ENCODE results near the gene MED27.
"Not testable (repeated sequence)": the region's sequence is repeated elsewhere in the genome, so short reads cannot be mapped to it uniquely, and the experiment has no call there.

MED27 gene

GRCh38 chr9:131960851-131961495, 118.7 kb downstream of the MED27 start:
- DNase-seq: no peak

GRCh38 chr9:131960311-131960710, 119.4 kb downstream of the MED27 start:
- no peak for DNase-seq

GRCh38 chr9:131959887-131960286, 119.8 kb downstream of the MED27 start:
- no peak for DNase-seq

- no peak for DNase-seq
Measured at GRCh38 chr9:131959056-131959455, 120.6 kb downstream of the MED27 start.

GRCh38 chr9:131954299-131954698, 125.4 kb downstream of the MED27 start:
- DNase-seq: no peak

- DNase-seq: no peak
Measured at GRCh38 chr9:131951905-131952304, 127.8 kb downstream of the MED27 start.

GRCh38 chr9:131951155-131951554, 128.5 kb downstream of the MED27 start:
- DNase-seq: no peak

- no peak for DNase-seq
Measured at GRCh38 chr9:131950487-131950886, 129.2 kb downstream of the MED27 start.

GRCh38 chr9:131946180-131946579, 133.5 kb downstream of the MED27 start:
- DNase-seq: no peak

GRCh38 chr9:131943351-131943841, 136.3 kb downstream of the MED27 start:
- DNase-seq: no peak

GRCh38 chr9:131942146-131942720, 137.4 kb downstream of the MED27 start:
- no peak for DNase-seq

GRCh38 chr9:131937451-131937850, 142.2 kb downstream of the MED27 start:
- DNase-seq: no peak

GRCh38 chr9:131936929-131937328, 142.7 kb downstream of the MED27 start:
- DNase-seq: no peak

- no peak for DNase-seq
Measured at GRCh38 chr9:131934673-131935072, 145.0 kb downstream of the MED27 start.

- no peak for DNase-seq
Measured at GRCh38 chr9:131927091-131927490, 152.6 kb downstream of the MED27 start.

GRCh38 chr9:131926360-131926922, 153.2 kb downstream of the MED27 start:
- no peak for DNase-seq

- DNase-seq: no peak
Measured at GRCh38 chr9:131925677-131926177, 153.9 kb downstream of the MED27 start.

- no peak for DNase-seq
Measured at GRCh38 chr9:131923766-131924165, 155.9 kb downstream of the MED27 start.

GRCh38 chr9:131923132-131923671, 156.5 kb downstream of the MED27 start:
- no peak for DNase-seq

GRCh38 chr9:131921635-131922034, 158.0 kb downstream of the MED27 start:
- DNase-seq: not testable (repeated sequence)

- no peak for DNase-seq
Measured at GRCh38 chr9:131919216-131919615, 160.5 kb downstream of the MED27 start.

GRCh38 chr9:131918481-131918880, 161.2 kb downstream of the MED27 start:
- DNase-seq: no peak

GRCh38 chr9:131917009-131917408, 162.7 kb downstream of the MED27 start:
- DNase-seq: no peak

- no peak for DNase-seq
Measured at GRCh38 chr9:131915181-131915580, 164.5 kb downstream of the MED27 start.

Measured in T1000 (cell line).